ENCODE results near the gene ARHGDIA. TPM values are rescaled to one million over a fixed set of nuclear protein-coding genes. Genes with fewer than 3 reads are reported as not detected.
"Not testable (repeated sequence)": the region's sequence is repeated elsewhere in the genome, so short reads cannot be mapped to it uniquely, and the experiment has no call there.

Gene ARHGDIA
- 100 to 1,000 TPM; 113 to 217 (median 142) TPM for total RNA-seq
- 101 TPM for polyA plus RNA-seq
- long read RNA-seq, donor 1, transcript ARHGDIA-201 (6 exons, 1,906 nt): major isoform, 52 of 87 reads
- long read RNA-seq, donor 1, partial matches to known transcripts: 6 of 87 reads
- long read RNA-seq, donor 1, other reads (novel, unspliced or antisense): 24 of 87 reads
- long read RNA-seq, donor 2, transcript ARHGDIA-207 (5 exons, 1,201 nt): minor isoform, 5 of 43 reads
- long read RNA-seq, donor 2, transcript ARHGDIA-201 (6 exons, 1,906 nt): major isoform, 25 of 43 reads
- long read RNA-seq, donor 2, partial matches to known transcripts: 0 of 43 reads
- long read RNA-seq, donor 2, other reads (novel, unspliced or antisense): 12 of 43 reads
- long read RNA-seq, donor 3, transcript ARHGDIA-201 (6 exons, 1,906 nt): major isoform, 21 of 47 reads
- long read RNA-seq, donor 3, transcript ARHGDIA-217 (7 exons, 886 nt): minor isoform, 5 of 47 reads
- long read RNA-seq, donor 3, partial matches to known transcripts: 1 of 47 reads
- long read RNA-seq, donor 3, other reads (novel, unspliced or antisense): 19 of 47 reads
- long read RNA-seq, donor 4, transcript ARHGDIA-201 (6 exons, 1,906 nt): major isoform, 27 of 44 reads
- long read RNA-seq, donor 4, partial matches to known transcripts: 4 of 44 reads
- long read RNA-seq, donor 4, other reads (novel, unspliced or antisense): 9 of 44 reads

- Histone ChIP-seq H3K4me1 (ENCODE audit: control insufficient read depth, insufficient read depth, low read length) (no peaks in the 10 kb centered on the region), H3K4me3 (ENCODE audit: low read length) (peak within 1 kb of the TSS; percentile 97), H3K27me3 (ENCODE audit: control insufficient read depth, insufficient read depth) (no peaks in the 10 kb centered on the region), H3K9me3 (ENCODE audit: control insufficient read depth, low read length) (no peaks in the 10 kb centered on the region), H3K27ac (ENCODE audit: low read length) (peak within 1 kb of the TSS; percentile 94)
- intact Hi-C loops (cut with DNase I): no loop called here
- DNase-seq: no peak
- 1% methylated on average over 64 of the region's 64 CpGs for WGBS
- ATAC-seq: peak; percentile 60 to 67
Measured at GRCh38 chr17:81870981-81871386, at the start of gene ARHGDIA. Gene ARHGDIA, minus strand, starts transcription at chr17:81871337. Its CDS starts 1,407 bp downstream, at chr17:81869930.

DNA sequence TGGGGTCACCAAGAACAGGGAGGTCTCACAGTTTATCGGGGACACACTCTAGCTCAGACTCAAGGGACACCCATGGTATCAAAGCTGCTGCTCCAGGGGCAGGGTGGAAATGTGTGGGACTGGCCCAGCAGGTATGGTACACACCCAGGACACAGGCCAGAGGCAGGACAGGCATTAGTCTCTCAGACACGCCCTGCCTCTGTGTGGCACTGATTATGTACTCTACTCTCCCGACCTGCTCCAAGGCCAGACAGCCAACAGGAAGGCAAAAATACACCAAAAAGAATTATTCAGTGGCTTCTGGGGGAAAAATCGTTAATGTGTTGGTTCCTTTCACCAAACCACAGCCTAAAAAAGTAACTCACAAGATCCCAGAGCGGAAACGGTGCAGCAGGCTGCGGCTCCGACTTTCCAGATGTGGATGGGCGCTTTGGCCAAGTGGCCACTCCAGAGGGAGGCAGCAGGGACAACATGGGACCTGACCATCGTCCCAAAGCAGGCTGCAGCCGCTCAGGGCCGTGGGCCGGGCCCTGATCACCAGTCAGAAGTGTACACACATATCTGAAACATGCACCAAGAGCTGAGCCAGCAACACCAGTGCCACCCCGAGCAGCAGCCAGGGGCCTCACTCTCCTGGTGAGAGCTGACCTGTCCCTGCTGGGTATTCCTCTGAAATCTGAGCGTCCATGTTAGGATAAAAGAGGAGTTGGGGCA lies 47.9 kb upstream of the ARHGDIA start:
- intact Hi-C loops (cut with DNase I): no loop called here
- ATAC-seq (no peak), DNase-seq (no peak)
- Histone ChIP-seq H3K9me3 (ENCODE audit: control insufficient read depth, low read length) (no peaks in the 10 kb centered on the region), H3K4me3 (ENCODE audit: low read length) (no peak overlapping the region), H3K27me3 (ENCODE audit: control insufficient read depth, insufficient read depth) (no peaks in the 10 kb centered on the region), H3K27ac (ENCODE audit: low read length) (no peak overlapping the region), H3K4me1 (ENCODE audit: control insufficient read depth, insufficient read depth, low read length) (peaks cover 13% of the 10 kb centered on the region)
- 79% methylated on average over 15 of the region's 15 CpGs for WGBS

GRCh38 chr17:81918333-81918669 lies 47.2 kb upstream of the ARHGDIA start:
- 37% methylated on average over 9 of the region's 9 CpGs for WGBS
- ATAC-seq: peak; percentile 7 to 11
- H3K4me1 ChIP-seq (ENCODE audit: control insufficient read depth, insufficient read depth, low read length); H3K27me3 ChIP-seq (ENCODE audit: control insufficient read depth, insufficient read depth); H3K27ac ChIP-seq (ENCODE audit: low read length); H3K9me3 ChIP-seq (ENCODE audit: control insufficient read depth, low read length); intact Hi-C loops (cut with DNase I); DNase-seq: not testable (repeated sequence)
- peak overlapping the region; percentile 75 for H3K4me3 ChIP-seq (ENCODE audit: low read length)

DNA sequence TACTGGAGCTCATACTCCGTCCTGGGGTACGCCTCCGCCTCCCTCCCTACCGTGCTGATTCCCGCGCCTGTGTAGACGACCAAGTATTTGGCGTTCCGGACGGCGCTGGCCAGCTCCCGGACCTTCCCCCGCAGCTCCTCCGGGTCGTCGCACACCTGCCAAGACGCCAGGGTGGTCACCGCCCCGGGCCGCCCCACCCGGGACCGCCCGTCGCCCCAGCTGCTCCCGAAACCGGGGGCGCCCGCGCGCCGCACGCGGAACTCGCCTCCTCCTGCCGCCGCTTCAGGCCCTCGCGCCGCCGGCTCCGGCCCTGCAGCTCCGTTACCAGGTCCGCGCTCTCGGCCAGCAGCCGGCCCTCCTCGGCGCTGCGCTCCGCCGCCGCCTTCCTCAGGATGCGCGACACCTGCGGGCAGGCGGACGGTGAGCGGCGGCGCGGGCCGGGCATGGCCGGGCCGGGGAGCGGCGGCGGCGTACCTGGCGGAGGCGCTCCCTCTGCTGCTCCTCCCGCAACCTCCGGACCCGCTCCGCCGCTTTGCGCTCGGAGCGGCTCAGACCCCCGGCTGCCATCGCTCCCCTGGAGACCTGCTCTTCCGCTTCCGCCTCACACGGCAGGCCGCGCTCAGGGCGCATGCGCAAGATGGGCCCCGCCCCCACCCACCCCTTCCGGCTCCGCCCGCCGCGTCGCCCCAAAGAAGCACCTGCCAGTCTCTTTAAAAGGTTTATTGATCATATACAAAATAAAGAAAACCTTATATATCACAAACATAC lies 46.6 kb upstream of the ARHGDIA start, which contains the start of gene SIRT7:
SIRT7 (minus strand) TSS at position 612 of the 768 bp plus-strand sequence; CDS start at position 567, 45 bp downstream.
- WGBS: under 1% methylated on average over 94 of the region's 94 CpGs
- Histone ChIP-seq H3K4me3 (ENCODE audit: low read length) (peak within 1 kb of the TSS; percentile 75), H3K27ac (ENCODE audit: low read length) (no peak within 1 kb of the TSS), H3K4me1 (ENCODE audit: control insufficient read depth, insufficient read depth, low read length) (peaks cover 6% of the 10 kb centered on the region), H3K9me3 (ENCODE audit: control insufficient read depth, low read length) (no peaks in the 10 kb centered on the region), H3K27me3 (ENCODE audit: control insufficient read depth, insufficient read depth) (no peaks in the 10 kb centered on the region)
- ATAC-seq (peak; percentile 71), DNase-seq (peak; percentile 76 to 94 (median 87))
- intact Hi-C loops (cut with DNase I): no loop called here

DNA sequence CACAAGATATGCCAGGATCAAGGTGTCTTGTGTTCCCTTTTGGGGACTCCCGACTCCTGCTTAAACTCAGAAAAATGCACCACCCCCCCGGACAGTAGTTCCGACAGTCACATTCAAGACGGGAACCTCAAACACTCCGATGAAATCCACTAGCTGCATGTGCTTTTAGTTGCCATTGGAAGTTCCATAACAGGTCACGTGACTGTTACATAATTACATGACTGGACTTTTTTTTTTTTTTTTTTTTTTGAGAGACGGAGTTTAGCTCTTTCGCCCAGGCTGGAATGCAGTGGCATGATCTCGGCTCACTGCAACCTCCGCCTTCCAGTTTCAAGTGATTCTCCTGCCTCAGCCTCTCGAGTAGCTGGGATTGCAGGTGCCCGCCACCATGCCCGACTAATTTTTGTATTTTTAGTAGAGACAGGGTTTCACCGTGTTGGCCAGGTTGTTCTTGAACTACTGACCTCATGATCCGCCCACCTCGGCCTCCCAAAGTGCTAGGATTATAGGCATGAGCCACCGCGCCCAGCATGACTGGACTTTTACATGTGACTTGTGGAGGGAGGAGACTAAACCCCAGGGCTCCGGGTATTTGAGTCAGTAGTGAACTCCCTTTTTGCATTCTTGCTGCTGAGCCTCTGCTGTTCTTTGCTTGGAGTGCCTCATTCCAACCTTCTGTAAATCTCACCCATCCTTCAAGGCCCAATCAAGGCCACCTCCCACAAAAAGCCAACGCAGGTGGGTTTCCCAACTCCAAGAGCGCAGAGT lies 45.3 kb upstream of the ARHGDIA start:
- Histone ChIP-seq H3K27me3 (ENCODE audit: control insufficient read depth, insufficient read depth) (no peaks in the 10 kb centered on the region), H3K9me3 (ENCODE audit: control insufficient read depth, low read length) (no peaks in the 10 kb centered on the region), H3K27ac (ENCODE audit: low read length) (no peak overlapping the region), H3K4me1 (ENCODE audit: control insufficient read depth, insufficient read depth, low read length) (peaks cover 3% of the 10 kb centered on the region), H3K4me3 (ENCODE audit: low read length) (no peak overlapping the region)
- intact Hi-C loops (cut with DNase I): no loop called here
- no peak for DNase-seq
- no peak for ATAC-seq
- WGBS: 82% methylated on average over 21 of the region's 21 CpGs

DNA sequence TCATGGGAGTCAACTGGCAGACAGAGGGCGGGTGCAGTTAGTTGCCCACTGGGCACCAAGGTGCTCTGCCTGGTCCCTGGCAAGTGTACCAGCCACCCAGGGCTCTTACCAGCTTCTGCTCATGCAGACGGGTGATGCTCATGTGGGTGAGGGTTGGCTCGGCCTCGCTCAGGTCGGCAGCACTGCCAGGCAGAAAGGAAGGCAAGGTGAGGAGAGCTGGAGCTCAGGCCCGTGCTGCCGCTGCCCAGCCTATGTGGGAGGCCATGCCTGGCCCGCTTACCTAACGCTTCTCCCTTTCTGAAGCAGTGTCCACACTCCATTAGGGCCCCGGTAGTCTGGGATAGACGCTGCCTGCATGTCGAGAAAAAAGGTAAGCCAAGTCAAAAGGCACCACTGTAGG lies 44.2 kb upstream of the ARHGDIA start:
- H3K4me1 ChIP-seq (ENCODE audit: control insufficient read depth, insufficient read depth, low read length): peaks cover 3% of the 10 kb centered on the region
- WGBS: 93% methylated on average over 12 of the region's 12 CpGs

GRCh38 chr17:81914103-81914850 lies 43.1 kb upstream of the ARHGDIA start:
- Histone ChIP-seq H3K4me3 (ENCODE audit: low read length) (no peak overlapping the region), H3K4me1 (ENCODE audit: control insufficient read depth, insufficient read depth, low read length) (peaks cover 3% of the 10 kb centered on the region), H3K27ac (ENCODE audit: low read length) (no peak overlapping the region), H3K27me3 (ENCODE audit: control insufficient read depth, insufficient read depth) (no peaks in the 10 kb centered on the region), H3K9me3 (ENCODE audit: control insufficient read depth, low read length) (no peaks in the 10 kb centered on the region)
- 96% methylated on average over 36 of the region's 36 CpGs for WGBS
- no peak for DNase-seq
- intact Hi-C loops (cut with DNase I): no loop called here
- ATAC-seq: no peak

More for the DNA sequence above, 44.2 kb upstream of the ARHGDIA start:
- DNase-seq (no peak), ATAC-seq (no peak)
- H3K9me3 ChIP-seq (ENCODE audit: control insufficient read depth, low read length): no peaks in the 10 kb centered on the region
- no peak overlapping the region for H3K27ac ChIP-seq (ENCODE audit: low read length)
- H3K27me3 ChIP-seq (ENCODE audit: control insufficient read depth, insufficient read depth): no peaks in the 10 kb centered on the region
- H3K4me3 ChIP-seq (ENCODE audit: low read length): no peak overlapping the region
- intact Hi-C loops (cut with DNase I): no loop called here

DNA sequence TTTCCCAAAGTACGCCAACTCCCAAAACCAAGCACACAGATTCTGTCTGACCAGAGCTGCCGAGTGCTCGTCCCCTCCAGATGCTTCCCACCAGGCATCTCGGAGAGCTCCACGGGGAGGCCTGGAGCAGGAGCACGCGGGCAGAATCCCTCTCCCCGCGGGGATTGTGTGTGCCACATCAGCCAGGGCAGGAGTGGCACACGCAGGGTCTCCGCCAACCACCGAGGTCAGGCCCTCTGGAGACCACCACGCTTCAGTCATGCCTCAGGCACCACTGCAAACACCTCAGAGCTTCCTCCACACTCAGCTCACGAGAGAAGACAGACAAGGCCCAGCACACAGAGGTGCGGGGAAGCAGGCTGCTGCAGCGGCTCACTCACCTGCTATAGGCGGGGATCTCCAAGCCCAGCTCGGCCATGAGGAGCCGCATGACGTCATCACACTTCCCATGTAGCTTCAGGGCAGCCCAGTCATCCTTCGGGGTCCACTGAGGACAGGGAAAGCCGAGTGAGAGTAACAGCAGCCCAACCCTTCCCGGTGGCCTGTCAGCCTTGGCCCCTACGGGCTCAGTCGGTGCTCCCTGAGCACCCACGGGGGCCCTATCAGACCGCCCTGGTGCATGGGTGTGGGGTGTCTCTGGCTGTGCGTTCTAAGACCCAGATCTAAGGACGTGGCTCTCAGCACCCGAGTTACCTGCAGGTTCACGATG lies 42.4 kb upstream of the ARHGDIA start:
- peaks cover 3% of the 10 kb centered on the region for H3K4me1 ChIP-seq (ENCODE audit: control insufficient read depth, insufficient read depth, low read length)
- WGBS: 93% methylated on average over 31 of the region's 31 CpGs
- intact Hi-C loops (cut with DNase I): no loop called here
- H3K9me3 ChIP-seq (ENCODE audit: control insufficient read depth, low read length): no peaks in the 10 kb centered on the region
- ATAC-seq (no peak), DNase-seq (no peak)
- H3K27me3 ChIP-seq (ENCODE audit: control insufficient read depth, insufficient read depth): no peaks in the 10 kb centered on the region
- H3K27ac ChIP-seq (ENCODE audit: low read length): no peak overlapping the region
- H3K4me3 ChIP-seq (ENCODE audit: low read length): no peak overlapping the region

Data from right cardiac atrium (tissue), 5 donors.